ENCODE data around the gene NSUN4.
"Not testable (repeated sequence)": the region's sequence is repeated elsewhere in the genome, so short reads cannot be mapped to it uniquely, and the experiment has no call there.

NSUN4 gene

DNA sequence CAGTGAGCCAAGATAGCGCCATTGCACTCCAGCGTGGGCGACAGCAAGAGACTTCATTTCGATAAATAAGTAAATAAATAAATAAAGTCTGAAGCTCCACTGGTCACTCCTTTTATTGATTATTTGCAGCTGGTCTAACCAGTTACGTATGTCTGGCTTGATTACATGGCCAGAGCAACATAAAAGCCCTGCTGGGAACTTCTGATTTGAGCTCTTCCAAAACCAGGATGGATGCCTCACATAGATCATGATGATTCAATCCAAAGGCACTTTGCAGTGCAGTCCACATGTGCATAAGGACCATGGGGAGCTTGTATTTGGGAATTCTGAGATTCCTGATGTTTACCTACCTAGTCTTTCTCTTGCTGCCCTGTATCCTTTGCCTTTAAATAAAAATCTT is 24.0 kb downstream of the NSUN4 start:
- DNase-seq = no peak

- DNase-seq = not testable (repeated sequence)
Measured at GRCh38 chr1:46365796-46366195, 25.2 kb downstream of the NSUN4 start.

- no peak for DNase-seq
Measured at GRCh38 chr1:46367072-46367471, 26.5 kb downstream of the NSUN4 start.

- not testable (repeated sequence) for DNase-seq
Measured at GRCh38 chr1:46367701-46368100, 27.1 kb downstream of the NSUN4 start.

DNA sequence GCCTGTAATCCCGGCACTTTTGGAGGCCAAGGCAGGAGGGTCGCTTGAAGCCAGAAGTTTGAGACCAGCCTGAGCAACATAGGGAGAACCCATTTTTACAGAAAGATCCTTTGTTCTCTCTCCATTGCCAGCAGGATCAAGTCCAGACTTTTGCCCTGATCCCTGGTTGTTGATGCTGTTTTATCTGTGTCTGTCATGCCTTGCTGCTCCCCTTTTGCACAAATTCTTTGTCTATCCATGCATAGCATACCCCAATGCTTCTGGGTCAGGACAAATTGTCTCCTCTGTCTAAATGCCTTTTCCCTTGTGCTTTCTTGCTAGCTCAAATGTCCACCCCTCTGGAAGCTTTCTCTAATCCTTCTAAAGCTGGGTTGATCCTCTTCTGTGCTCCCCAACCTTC is 28.2 kb downstream of the NSUN4 start:
- no peak for DNase-seq

- DNase-seq = no peak
Measured at GRCh38 chr1:46369542-46370213, 29.1 kb downstream of the NSUN4 start.

DNA sequence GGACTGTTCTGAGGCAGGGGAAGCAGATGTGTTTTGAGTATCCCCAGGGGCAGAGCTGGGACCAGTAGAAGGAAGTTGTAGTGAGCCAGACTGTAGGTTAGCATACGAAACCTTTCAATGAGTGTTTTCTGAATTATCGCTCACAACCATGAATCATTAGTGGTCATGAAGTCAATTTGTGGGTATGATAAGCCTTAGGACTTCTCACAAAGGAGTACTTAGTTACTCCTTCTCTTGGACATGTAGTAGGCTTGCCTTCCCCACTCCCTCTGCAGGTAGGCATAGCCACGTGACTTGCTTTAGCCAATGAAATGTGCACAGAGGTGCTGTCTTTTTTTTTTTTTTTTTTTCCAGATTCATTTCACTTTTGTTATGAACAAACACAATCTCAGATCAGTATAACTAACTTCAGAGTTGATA is 29.6 kb downstream of the NSUN4 start:
- no peak for DNase-seq

DNA sequence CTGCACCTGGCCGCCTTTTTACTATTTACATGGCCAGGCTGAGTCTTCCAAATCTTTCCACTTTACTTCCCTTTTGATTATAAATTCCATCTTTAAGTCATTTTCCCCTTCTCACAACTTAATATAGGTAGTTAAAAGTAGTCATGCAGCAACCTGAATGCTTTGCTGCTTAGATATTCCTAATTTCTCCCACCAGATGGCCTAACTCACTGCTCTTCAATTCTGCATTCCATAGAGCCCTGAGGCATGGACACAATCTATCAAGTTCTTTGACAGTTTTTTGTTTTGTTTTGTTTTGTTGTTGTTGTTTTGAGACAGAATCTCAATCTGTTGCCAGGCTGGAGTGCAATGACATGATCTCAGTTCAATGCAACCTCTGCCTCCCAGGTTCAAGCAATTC is 31.8 kb downstream of the NSUN4 start:
- no peak for DNase-seq

DNA sequence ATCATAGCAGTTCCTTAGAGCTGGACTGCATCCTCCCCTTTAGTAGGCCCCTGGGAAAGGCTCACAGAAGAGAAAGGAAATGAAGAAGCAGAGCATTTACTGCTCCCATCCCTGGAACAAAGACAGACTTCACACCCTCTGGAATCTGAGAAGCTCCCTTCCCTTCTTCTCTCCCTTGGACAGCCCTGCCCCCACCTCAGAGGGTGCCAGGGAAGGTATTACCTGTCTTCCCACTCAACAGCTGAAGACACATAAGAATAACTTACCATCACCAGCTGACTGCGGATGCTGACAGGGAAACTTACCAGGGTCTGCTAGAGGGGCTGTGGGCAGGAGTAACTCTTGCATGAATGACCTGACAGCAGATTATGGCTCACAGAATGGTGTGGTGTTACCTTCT is 39.4 kb downstream of the NSUN4 start:
- DNase-seq = no peak

DNA sequence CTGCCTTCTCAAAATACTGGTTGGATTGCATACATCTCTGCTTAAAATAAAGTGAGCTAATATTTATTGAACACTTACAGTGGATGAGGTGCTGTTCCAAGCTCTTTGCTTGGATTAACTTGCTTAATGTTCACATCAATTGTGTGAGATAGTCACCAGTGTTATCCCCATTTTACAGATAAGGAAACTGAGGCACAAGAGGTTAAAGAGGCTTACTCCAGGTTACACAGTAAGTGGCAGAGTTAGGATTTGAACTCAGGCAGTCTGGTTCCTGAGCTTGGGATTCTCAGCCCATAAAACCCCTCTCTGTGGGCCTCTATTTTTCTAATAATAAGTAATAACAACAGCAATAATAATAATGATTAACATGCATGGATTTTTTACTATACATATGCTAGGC is 39.9 kb downstream of the NSUN4 start:
- DNase-seq = no peak

GRCh38 chr1:46393510-46393909 is 52.9 kb downstream of the NSUN4 start:
- peak in 1 of 58 donors; percentile 12 for DNase-seq

GRCh38 chr1:46394108-46394871 is 53.7 kb downstream of the NSUN4 start, which contains the start of gene FAAH:
FAAH (plus strand) TSS chr1:46394317; CDS start chr1:46394349, 32 bp downstream.
- DNase-seq = peak in 57 of 58 donors; percentile 26 to 87 (median 70)

GRCh38 chr1:46394872-46395465 is 54.4 kb downstream of the NSUN4 start:
- peak in 20 of 58 donors; percentile 11 to 49 (median 34) for DNase-seq

DNA sequence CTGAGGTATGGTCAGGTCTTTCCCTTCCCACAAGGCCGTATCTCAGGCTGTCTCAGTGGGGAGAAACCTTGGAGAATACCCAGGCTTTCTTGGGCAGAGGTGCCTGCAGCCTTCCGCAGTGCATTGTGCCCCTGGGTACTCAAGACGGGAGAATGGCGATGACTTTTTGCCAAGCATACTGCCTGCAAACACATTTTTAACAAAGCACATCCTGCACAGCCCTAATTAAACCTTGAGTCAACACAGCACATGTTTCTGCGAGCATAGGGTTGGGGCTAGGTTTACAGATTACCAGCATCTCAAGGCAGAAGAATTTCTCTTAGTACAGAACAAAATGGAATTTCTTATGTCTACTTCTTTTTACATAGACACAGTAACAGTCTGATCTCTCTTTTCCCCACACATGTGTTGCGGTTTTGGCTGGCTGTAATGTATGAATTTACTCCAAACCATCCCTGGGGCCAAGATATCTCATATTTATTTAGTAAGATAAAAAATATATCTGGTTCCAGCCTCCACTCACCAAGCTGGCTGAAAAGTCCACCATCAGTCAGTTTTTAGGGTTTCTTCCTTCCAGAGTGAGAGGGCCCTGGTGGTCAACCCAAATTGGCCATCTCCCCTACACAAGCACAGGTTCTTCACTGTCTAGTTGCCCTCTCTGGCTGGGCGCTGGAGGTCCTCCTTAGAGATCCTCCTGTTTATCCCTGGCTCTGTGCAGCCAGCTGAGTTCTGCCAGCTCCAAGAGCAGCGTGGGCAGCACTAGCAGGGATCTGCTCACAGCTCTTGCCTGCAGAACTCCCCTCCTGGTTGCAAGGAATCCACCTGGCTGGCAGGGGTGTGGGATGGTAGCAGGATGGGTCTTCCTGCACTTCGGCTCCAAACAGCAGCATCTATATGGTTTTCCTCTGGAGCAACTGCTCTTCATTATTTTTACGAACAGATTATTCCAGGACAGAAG is 56.1 kb downstream of the NSUN4 start:
- DNase-seq = peak in 21 of 58 donors; percentile 20 to 64 (median 38)

DNA sequence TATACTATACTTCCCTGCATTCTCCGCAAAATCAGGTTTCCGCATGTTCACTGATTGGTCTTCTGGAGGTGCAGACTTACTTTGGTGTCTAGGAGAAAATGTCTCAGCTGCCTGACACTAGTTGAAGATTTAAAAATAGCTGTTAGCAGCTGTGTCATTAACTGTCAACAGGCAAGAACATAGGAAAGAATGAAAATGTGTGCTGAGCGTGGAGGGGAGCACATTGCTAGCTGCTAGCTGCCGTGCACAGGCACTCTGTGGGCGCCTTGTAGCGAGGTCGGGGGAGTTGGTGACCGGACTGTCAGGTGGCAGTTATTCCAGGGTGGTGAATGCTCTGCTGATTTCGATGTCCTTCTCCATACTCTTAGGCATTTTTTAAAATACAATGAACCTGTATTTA is 58.7 kb downstream of the NSUN4 start:
- peak in 7 of 58 donors; percentile 14 to 49 (median 30) for DNase-seq

- no peak for DNase-seq
Measured at GRCh38 chr1:46400421-46400820, 59.8 kb downstream of the NSUN4 start.

DNA sequence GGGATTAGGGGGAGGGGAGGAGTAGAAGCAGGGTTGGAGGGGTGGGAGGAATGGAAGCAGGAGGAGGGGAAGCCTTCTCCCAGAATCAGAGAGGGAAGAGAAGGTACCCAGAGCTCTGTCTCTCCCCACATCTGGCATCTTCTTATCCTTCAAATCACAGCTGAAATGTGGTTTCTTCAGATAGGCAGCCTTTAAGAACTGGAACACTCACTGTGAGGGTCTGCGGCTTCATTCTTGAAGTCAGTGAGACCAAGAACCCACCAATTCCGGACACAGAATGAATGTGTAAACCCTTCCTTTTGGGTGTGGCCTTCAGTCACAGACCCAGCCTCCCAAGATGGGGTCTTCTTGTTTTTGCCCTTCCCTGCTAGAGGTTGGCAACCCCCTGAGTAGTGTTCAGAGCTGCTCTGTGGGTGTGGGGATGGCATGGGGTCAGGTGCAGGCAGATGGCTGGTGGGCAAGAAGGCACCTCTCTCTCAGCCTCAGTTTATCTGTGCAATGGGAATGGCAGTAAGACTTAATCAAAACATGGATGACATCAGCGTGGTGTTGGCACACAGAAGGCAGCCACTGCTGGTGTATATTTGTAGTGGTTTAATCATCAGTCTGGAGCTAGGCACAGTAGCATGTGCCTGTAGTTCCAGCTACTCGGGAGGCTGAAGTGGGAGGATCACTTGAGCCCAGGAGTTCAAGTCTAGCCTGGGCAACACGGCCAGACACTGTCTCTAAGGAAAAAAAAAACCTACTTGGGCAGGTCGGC is 60.7 kb downstream of the NSUN4 start:
- peak in 6 of 58 donors; percentile 12 to 56 (median 42) for DNase-seq

- DNase-seq = peak in 56 of 58 donors; percentile 26 to 94 (median 80)
Measured at GRCh38 chr1:46401964-46402626, 61.5 kb downstream of the NSUN4 start.

DNA sequence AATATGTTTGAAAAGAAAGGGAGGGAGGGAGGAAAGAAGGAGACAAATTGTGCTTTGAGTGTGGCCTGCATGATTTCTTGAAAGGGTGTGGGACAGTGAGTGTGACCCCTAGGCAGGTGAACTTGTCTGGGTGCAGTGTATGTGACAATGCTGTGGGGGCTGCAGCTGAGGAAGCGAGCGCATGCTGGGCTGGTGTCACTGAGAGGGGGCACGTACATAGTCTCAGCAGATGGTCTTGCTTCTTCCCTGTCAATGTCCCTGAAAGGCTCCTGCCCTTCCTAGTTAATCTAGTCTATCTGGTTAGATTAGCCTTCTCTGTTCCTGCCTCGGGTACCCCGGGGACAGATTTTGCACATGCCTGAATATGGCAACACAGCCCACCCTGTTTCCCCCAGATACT is 63.3 kb downstream of the NSUN4 start:
- no peak for DNase-seq
